ENCODE results near the gene HOMER2.

DNA sequence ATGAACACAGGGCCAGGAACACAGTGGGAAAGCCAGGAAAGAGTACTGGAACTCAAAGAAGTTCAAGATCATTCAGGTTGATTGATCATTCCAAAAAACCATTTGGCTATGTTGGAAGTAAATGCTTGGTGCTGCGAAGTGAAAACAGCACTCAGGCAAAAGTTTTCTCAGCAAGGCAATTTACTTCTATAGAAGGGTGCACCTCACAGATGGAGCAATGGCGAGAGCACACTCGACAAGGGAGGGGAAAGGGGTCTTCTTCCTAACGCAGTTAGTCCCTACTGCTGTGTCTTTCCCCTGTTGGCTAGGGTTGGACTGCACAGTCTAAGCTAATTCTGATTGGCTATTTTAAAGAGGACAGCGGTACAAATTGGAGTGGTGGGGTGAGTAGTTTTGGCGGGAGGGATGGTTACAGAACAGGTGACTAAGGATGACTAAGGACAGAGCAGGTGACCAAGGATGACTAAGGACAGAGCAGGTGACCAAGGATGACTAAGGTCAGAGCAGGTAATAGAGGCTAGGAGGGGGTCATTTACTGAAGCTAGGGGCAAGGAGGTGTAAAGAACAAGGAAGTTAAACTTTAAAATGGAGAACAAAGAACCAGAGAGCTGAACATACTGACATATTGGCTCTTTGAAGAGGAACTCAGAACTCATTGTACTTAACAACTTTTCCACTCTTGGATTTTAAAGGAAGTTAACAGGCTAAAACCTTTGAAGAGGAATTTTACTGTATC is 43.3 kb downstream of the HOMER2 start:
- TF ChIP-seq, protein P1, sequence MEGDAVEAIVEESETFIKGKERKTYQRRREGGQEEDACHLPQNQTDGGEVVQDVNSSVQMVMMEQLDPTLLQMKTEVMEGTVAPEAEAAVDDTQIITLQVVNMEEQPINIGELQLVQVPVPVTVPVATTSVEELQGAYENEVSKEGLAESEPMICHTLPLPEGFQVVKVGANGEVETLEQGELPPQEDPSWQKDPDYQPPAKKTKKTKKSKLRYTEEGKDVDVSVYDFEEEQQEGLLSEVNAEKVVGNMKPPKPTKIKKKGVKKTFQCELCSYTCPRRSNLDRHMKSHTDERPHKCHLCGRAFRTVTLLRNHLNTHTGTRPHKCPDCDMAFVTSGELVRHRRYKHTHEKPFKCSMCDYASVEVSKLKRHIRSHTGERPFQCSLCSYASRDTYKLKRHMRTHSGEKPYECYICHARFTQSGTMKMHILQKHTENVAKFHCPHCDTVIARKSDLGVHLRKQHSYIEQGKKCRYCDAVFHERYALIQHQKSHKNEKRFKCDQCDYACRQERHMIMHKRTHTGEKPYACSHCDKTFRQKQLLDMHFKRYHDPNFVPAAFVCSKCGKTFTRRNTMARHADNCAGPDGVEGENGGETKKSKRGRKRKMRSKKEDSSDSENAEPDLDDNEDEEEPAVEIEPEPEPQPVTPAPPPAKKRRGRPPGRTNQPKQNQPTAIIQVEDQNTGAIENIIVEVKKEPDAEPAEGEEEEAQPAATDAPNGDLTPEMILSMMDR (IDR thresholded peaks at IDR 0.05; ENCODE audit: poor library complexity): no peak
- TF ChIP-seq EZH2 (IDR thresholded peaks at IDR 0.05; ENCODE audit: borderline replicate concordance): no peak

All from hepatocyte (in vitro differentiated cells).